Ishikawa (cell line): Measurements from ENCODE around the gene TBC1D30.

Experiments used
- CEBPB ChIP-seq: IDR thresholded peaks from 2 replicates; pipeline ENCODE4 v1.6.1; 2012
- EP300 ChIP-seq: IDR thresholded peaks from 2 replicates; pipeline ENCODE4 v1.6.1; 2012; ENCODE audit warnings: borderline replicate concordance
- FOXM1 ChIP-seq: IDR thresholded peaks from 2 replicates; pipeline ENCODE4 v1.6.1; 2012; ENCODE audit warnings: low read depth, borderline replicate concordance
- NFIC ChIP-seq: IDR thresholded peaks from 2 replicates; pipeline ENCODE4 v1.6.1; 2012
- RAD21 ChIP-seq: IDR thresholded peaks from 2 replicates; pipeline ENCODE4 v1.6.1; 2012; ENCODE audit warnings: low read depth
- TAF1 ChIP-seq: IDR thresholded peaks from 2 replicates; pipeline ENCODE4 v1.6.1; 2012; ENCODE audit warnings: low read depth, mild to moderate bottlenecking
- TCF12 ChIP-seq: IDR thresholded peaks from 2 replicates; pipeline ENCODE4 v1.6.1; 2012; ENCODE audit warnings: low read depth
- YY1 ChIP-seq: IDR thresholded peaks from 2 replicates; pipeline ENCODE4 v1.6.1; 2012; ENCODE audit warnings: low read depth
- TF ChIP-seq, protein P1 (sequence below): IDR thresholded peaks from 2 replicates; pipeline ENCODE4 v1.6.1; 2012; ENCODE audit warnings: low read depth, mild to moderate bottlenecking
- TF ChIP-seq, protein P2 (sequence below): IDR thresholded peaks from 2 replicates; pipeline ENCODE4 v1.6.1; 2012

DNA sequence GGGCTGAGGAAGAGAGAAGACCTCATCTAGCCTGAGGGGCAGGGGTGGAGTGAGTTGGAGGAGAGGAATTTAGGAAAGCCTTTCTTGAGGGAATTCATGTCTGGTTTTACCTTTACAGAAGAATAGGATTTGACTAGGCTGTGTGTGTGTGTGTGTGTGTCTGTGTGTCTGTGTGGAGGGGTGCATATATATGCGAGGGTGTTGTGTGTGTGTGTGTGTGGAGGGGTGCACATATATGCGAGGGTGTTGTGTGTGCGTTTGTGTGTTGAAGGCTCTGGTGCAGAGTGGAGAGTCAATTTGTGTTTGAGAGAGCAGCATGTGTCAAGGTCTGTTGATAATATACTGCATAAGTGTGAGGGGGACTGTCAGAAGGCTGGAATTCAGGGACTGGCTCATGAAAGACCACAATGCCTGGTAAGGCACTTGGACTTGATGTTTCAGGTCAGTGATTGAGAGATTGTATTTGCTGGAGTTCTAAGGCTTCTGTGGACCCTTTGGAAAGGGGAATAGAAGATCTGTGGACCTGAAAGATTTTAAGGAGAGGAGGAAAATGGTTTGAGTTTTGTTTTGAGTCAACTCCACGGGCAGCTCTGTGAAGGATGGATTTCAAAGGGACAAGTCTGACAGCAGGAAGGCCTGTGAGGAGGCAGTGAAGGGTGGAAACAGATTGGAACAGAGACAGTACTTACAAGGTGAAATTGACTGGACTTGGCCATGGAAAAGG, 34.6 kb downstream of the TBC1D30 start:
- no peak for TF ChIP-seq EP300
- TF ChIP-seq RAD21 = no peak
- TF ChIP-seq TCF12 = no peak
- TF ChIP-seq, protein P1, sequence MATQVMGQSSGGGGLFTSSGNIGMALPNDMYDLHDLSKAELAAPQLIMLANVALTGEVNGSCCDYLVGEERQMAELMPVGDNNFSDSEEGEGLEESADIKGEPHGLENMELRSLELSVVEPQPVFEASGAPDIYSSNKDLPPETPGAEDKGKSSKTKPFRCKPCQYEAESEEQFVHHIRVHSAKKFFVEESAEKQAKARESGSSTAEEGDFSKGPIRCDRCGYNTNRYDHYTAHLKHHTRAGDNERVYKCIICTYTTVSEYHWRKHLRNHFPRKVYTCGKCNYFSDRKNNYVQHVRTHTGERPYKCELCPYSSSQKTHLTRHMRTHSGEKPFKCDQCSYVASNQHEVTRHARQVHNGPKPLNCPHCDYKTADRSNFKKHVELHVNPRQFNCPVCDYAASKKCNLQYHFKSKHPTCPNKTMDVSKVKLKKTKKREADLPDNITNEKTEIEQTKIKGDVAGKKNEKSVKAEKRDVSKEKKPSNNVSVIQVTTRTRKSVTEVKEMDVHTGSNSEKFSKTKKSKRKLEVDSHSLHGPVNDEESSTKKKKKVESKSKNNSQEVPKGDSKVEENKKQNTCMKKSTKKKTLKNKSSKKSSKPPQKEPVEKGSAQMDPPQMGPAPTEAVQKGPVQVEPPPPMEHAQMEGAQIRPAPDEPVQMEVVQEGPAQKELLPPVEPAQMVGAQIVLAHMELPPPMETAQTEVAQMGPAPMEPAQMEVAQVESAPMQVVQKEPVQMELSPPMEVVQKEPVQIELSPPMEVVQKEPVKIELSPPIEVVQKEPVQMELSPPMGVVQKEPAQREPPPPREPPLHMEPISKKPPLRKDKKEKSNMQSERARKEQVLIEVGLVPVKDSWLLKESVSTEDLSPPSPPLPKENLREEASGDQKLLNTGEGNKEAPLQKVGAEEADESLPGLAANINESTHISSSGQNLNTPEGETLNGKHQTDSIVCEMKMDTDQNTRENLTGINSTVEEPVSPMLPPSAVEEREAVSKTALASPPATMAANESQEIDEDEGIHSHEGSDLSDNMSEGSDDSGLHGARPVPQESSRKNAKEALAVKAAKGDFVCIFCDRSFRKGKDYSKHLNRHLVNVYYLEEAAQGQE = no peak
- TF ChIP-seq YY1 = no peak
- TF ChIP-seq CEBPB = no peak
- TF ChIP-seq, protein P2, sequence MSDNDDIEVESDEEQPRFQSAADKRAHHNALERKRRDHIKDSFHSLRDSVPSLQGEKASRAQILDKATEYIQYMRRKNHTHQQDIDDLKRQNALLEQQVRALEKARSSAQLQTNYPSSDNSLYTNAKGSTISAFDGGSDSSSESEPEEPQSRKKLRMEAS = no peak
- no peak for TF ChIP-seq TAF1
- TF ChIP-seq FOXM1 = no peak
- no peak for TF ChIP-seq NFIC
